K562 (cell line): ENCODE results near the gene TINAGL1. TPM values are rescaled to one million over a fixed set of nuclear protein-coding genes. Genes with fewer than 3 reads are reported as not detected.

Experiments used
- ARID2 ChIP-seq: fragments of 450-650 bp; IDR thresholded peaks from 2 replicates; pipeline ENCODE4 v1.6.1; 2017; ENCODE audit warnings: antibody characterized with exemption, mild to moderate bottlenecking
- ATF6 ChIP-seq: sonication (generic); formaldehyde crosslinking; IDR thresholded peaks from 2 replicates; pipeline ENCODE4 v1.4.0; 2020; ENCODE audit warnings: mild to moderate bottlenecking, missing genetic modification reagents
- CBX5 ChIP-seq: IDR thresholded peaks from 2 replicates; pipeline ENCODE4 v1.6.1; 2014; ENCODE audit warnings: low read depth, borderline replicate concordance
- CBX8 ChIP-seq: fragments of 200-600 bp; sonication (generic); IDR thresholded peaks from 2 replicates; pipeline ENCODE4 v1.6.1; 2012; ENCODE audit warnings: borderline replicate concordance, mixed run types, low read depth, mild to moderate bottlenecking, moderate library complexity, mixed read lengths, low read length, control low read depth, inconsistent platforms; ENCODE audit not compliant: poor library complexity, severe bottlenecking; ENCODE audit errors: extremely low read depth
- CXXC5 ChIP-seq: fragments of 250-450 bp; sonication (Bioruptor Pico); IDR thresholded peaks from 2 replicates; pipeline ENCODE4 v1.8.0; 2022; ENCODE audit warnings: inconsistent platforms, mild to moderate bottlenecking, moderate library complexity
- IRF1 ChIP-seq: sonication (generic); formaldehyde crosslinking; IDR thresholded peaks from 2 replicates; pipeline ENCODE4 v1.8.0; 2022; ENCODE audit warnings: missing genetic modification reagents, mild to moderate bottlenecking, borderline replicate concordance
- IRF2 ChIP-seq: sonication (generic); formaldehyde crosslinking; IDR thresholded peaks from 2 replicates; pipeline ENCODE4 v1.8.1; 2022; ENCODE audit warnings: mild to moderate bottlenecking, missing genetic modification reagents
- JUN ChIP-seq, 2 experiments: sonication (generic) in 1 of 2; formaldehyde crosslinking in 1 of 2; IDR thresholded peaks; 2 replicates each; pipeline versions ENCODE4 v1.6.1 to v1.8.0; 2012 to 2022; ENCODE audit warnings: borderline replicate concordance in 2 of 2, mild to moderate bottlenecking in 2 of 2, improper control_type of control experiment in 1 of 2, low read depth in 1 of 2, low read length in 1 of 2, missing genetic modification reagents in 1 of 2
- KAT8 ChIP-seq: fragments of 450-650 bp; IDR thresholded peaks from 2 replicates; pipeline ENCODE4 v1.6.1; 2016; ENCODE audit warnings: low read depth, mild to moderate bottlenecking
- KLF10 ChIP-seq: fragments of 250-450 bp; sonication (Bioruptor Pico); IDR thresholded peaks from 2 replicates; pipeline ENCODE4 v1.6.1; 2021; ENCODE audit warnings: matching md5 sums
- MECOM ChIP-seq: fragments of 250-450 bp; sonication (Bioruptor Pico); IDR thresholded peaks from 2 replicates; pipeline ENCODE4 v1.8.0; 2022; ENCODE audit warnings: inconsistent platforms
- MEIS2 ChIP-seq: fragments of 450-650 bp; IDR thresholded peaks from 2 replicates; pipeline ENCODE4 v1.6.1; 2014; ENCODE audit warnings: mild to moderate bottlenecking; ENCODE audit not compliant: partially characterized antibody
- MTA2 ChIP-seq: fragments of 450-650 bp; IDR thresholded peaks from 2 replicates; pipeline ENCODE4 v1.6.1; 2016; ENCODE audit warnings: low read depth
- NEUROD1 ChIP-seq: fragments of 150-350 bp; IDR thresholded peaks from 2 replicates; pipeline ENCODE4 v1.6.1; 2014; ENCODE audit warnings: borderline replicate concordance, low read length, low read depth; ENCODE audit not compliant: partially characterized antibody
- PTTG1 ChIP-seq: fragments of 450-650 bp; IDR thresholded peaks from 2 replicates; pipeline ENCODE4 v1.6.1; 2016; ENCODE audit warnings: low read depth, mild to moderate bottlenecking, missing genetic modification characterization, missing compliant biosample characterization
- RNF219 ChIP-seq: fragments of 250-450 bp; sonication (Bioruptor Pico); IDR thresholded peaks from 2 replicates; pipeline ENCODE4 v1.5.0; 2022; ENCODE audit warnings: mild to moderate bottlenecking
- SMARCA4 ChIP-seq: fragments of 450-650 bp; IDR thresholded peaks from 2 replicates; pipeline ENCODE4 v1.6.1; 2016
- SMARCA5 ChIP-seq: fragments of 450-650 bp; IDR thresholded peaks from 2 replicates; pipeline ENCODE4 v1.6.1; 2016
- SMARCB1 ChIP-seq: IDR thresholded peaks from 2 replicates; pipeline ENCODE4 v1.6.1; 2011; ENCODE audit warnings: improper control_type of control experiment, low read depth; ENCODE audit not compliant: insufficient read length
- SOX6 ChIP-seq: fragments of 450-650 bp; IDR thresholded peaks from 2 replicates; pipeline ENCODE4 v1.6.1; 2014; ENCODE audit warnings: mild to moderate bottlenecking
- STAT5A ChIP-seq: IDR thresholded peaks from 2 replicates; pipeline ENCODE4 v1.6.1; 2012; ENCODE audit warnings: low read length, inconsistent platforms, borderline replicate concordance
- TCF3 ChIP-seq: sonication (generic); formaldehyde crosslinking; IDR thresholded peaks from 2 replicates; pipeline ENCODE4 v1.4.0; 2020; ENCODE audit warnings: mild to moderate bottlenecking, missing genetic modification reagents
- TEAD4 ChIP-seq, 2 experiments: sonication (generic) in 1 of 2; formaldehyde crosslinking in 1 of 2; IDR thresholded peaks; 2 replicates each; pipeline versions ENCODE4 v1.6.1 to v1.8.0; 2012 to 2022; ENCODE audit warnings: borderline replicate concordance in 1 of 2, inconsistent platforms in 1 of 2, low read length in 1 of 2, mild to moderate bottlenecking in 1 of 2, missing genetic modification reagents in 1 of 2
- ZBTB17 ChIP-seq: fragments of 450-650 bp; formaldehyde crosslinking; IDR thresholded peaks from 2 replicates; pipeline ENCODE4 v1.4.0; 2020; ENCODE audit warnings: mild to moderate bottlenecking
- ZNF217 ChIP-seq: sonication (generic); formaldehyde crosslinking; IDR thresholded peaks from 2 replicates; pipeline ENCODE4 v1.8.0; 2022; ENCODE audit warnings: mild to moderate bottlenecking, missing genetic modification reagents
- polyA plus RNA-seq, 8 experiments: library from polyadenylated mRNA; depleted of rRNA in 4 of 8; stranded (reverse) in 5 of 8; unstranded in 3 of 8; fragments of >200 nt; fragmentation: Nextera tagmentation in 2 of 8; fragmentation: Illumina TruSeq in 1 of 8; extraction: Ambion mirVana in 2 of 8; extraction: Trizol in 1 of 8; gene quantifications; 2 replicates each; pipeline versions ENCODE4 v1.2.1 to v1.2.3, GENCODE V29; 2011 to 2014; ENCODE audit warnings: inconsistent platforms in 1 of 8, missing spikeins in 1 of 8
- total RNA-seq, 7 experiments: library from RNA; depleted of rRNA in 6 of 7; stranded (reverse); fragments of >200 nt in 6 of 7; fragmentation: Illumina TruSeq in 2 of 7; extraction: Trizol in 2 of 7; gene quantifications; 2 replicates each; pipeline versions ENCODE4 v1.2.1 to v1.2.3, GENCODE V29; 2011 to 2021; ENCODE audit warnings: low replicate concordance in 1 of 7

Gene TINAGL1
- total and polyA plus RNA-seq, 9 of the 15 experiments (the other 6 are each of a cell fraction or from before 2014, with no cell fraction given): 0.04 to 1.2 (median 0.07) TPM; not detected in 4

GRCh38 chr1:31574749-31575368 is 1.5 kb upstream of the TINAGL1 start (continued):
- TF ChIP-seq IRF1 (CRISPR knock-in tag) (no peak), ATF6 (CRISPR knock-in tag) (no peak), ZBTB17 (CRISPR knock-in tag) (0 out of 2 replicates have a peak, but pooled peaks have one; percentile 11), SMARCA4 (peak; percentile 71), TCF3 (CRISPR knock-in tag) (peak; percentile 82), RNF219 (CRISPR knock-in tag) (no peak), SMARCB1 (no peak), TEAD4 (IDR thresholded peaks at IDR 0.05; ENCODE audit: low read length) (peak; percentile 82), TEAD4 (CRISPR knock-in tag; IDR thresholded peaks at IDR 0.05; ENCODE audit: borderline replicate concordance) (no peak), MECOM (CRISPR knock-in tag) (no peak), IRF2 (CRISPR knock-in tag) (no peak), CBX8 (no peak), NEUROD1 (no peak), PTTG1 (tag) (no peak), SMARCA5 (no peak), SOX6 (0 out of 2 replicates have a peak, but pooled peaks have one; percentile 10), JUN (IDR thresholded peaks at IDR 0.05; ENCODE audit: borderline replicate concordance, low read depth, low read length) (no peak), JUN (CRISPR knock-in tag; IDR thresholded peaks at IDR 0.05; ENCODE audit: borderline replicate concordance) (no peak), CXXC5 (CRISPR knock-in tag) (peak; percentile 27; the same call in 1 of the 2 replicates), STAT5A (peak; percentile 49; the same call in 1 of the 2 replicates), KAT8 (no peak), MTA2 (peak; percentile 71), MEIS2 (peak; percentile 6), CBX5 (no peak), ARID2 (no peak), KLF10 (no peak), ZNF217 (no peak)
